PC-9 (cell line): Measurements from ENCODE around the gene MUCL3.

Source experiments
- EZH2 ChIP-seq: fragments of 200-600 bp; sonication (generic); IDR thresholded peaks from 2 replicates; pipeline ENCODE4 v1.8.0; 2017; ENCODE audit warnings: antibody characterized with exemption, low read depth
- TF ChIP-seq, protein P1 (sequence below): fragments of 200-600 bp; sonication (generic); conservative IDR thresholded peaks from 2 replicates; pipeline ENCODE4 v1.6.1; 2017; ENCODE audit warnings: mixed run types, antibody characterized with exemption, mild to moderate bottlenecking, moderate library complexity

- TF ChIP-seq, protein P1, sequence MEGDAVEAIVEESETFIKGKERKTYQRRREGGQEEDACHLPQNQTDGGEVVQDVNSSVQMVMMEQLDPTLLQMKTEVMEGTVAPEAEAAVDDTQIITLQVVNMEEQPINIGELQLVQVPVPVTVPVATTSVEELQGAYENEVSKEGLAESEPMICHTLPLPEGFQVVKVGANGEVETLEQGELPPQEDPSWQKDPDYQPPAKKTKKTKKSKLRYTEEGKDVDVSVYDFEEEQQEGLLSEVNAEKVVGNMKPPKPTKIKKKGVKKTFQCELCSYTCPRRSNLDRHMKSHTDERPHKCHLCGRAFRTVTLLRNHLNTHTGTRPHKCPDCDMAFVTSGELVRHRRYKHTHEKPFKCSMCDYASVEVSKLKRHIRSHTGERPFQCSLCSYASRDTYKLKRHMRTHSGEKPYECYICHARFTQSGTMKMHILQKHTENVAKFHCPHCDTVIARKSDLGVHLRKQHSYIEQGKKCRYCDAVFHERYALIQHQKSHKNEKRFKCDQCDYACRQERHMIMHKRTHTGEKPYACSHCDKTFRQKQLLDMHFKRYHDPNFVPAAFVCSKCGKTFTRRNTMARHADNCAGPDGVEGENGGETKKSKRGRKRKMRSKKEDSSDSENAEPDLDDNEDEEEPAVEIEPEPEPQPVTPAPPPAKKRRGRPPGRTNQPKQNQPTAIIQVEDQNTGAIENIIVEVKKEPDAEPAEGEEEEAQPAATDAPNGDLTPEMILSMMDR: no peak
- no peak for TF ChIP-seq EZH2
These were observed 47.7 kb upstream of the MUCL3 start for GRCh38 chr6:30893001-30893591.
